ENCODE measurements around the gene MISP3.

GRCh38 chr19:14112051-14112808 is 39.6 kb downstream of the MISP3 start:
- TF ChIP-seq CTCF (IDR thresholded peaks at IDR 0.05 in 8 of 11, conservative IDR thresholded peaks at IDR 0.05 in 3 of 11) (no peak), POLR2AphosphoS5 (IDR thresholded peaks at IDR 0.05) (no peak), POLR2A (IDR thresholded peaks at IDR 0.05) (no peak)

Measured in spleen (tissue), 7 donors.